Measurements from ENCODE around the gene NOTCH2NLA.
"Not testable (repeated sequence)": the region's sequence is repeated elsewhere in the genome, so short reads cannot be mapped to it uniquely, and the experiment has no call there.

GRCh38 chr1:146167740-146168139 lies 61.1 kb downstream of the NOTCH2NLA start:
- not testable (repeated sequence) for TF ChIP-seq CTCF, POLR2AphosphoS5, POLR2A (IDR thresholded peaks at IDR 0.05)
